ENCODE results near the gene THAP12. TPM values are rescaled to one million over a fixed set of nuclear protein-coding genes. Genes with fewer than 3 reads are reported as not detected.
A peak's percentile ranks its signal among the peaks of the same experiment; 100 is the strongest.

The THAP12 gene, protein sequence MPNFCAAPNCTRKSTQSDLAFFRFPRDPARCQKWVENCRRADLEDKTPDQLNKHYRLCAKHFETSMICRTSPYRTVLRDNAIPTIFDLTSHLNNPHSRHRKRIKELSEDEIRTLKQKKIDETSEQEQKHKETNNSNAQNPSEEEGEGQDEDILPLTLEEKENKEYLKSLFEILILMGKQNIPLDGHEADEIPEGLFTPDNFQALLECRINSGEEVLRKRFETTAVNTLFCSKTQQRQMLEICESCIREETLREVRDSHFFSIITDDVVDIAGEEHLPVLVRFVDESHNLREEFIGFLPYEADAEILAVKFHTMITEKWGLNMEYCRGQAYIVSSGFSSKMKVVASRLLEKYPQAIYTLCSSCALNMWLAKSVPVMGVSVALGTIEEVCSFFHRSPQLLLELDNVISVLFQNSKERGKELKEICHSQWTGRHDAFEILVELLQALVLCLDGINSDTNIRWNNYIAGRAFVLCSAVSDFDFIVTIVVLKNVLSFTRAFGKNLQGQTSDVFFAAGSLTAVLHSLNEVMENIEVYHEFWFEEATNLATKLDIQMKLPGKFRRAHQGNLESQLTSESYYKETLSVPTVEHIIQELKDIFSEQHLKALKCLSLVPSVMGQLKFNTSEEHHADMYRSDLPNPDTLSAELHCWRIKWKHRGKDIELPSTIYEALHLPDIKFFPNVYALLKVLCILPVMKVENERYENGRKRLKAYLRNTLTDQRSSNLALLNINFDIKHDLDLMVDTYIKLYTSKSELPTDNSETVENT
- total RNA-seq (10 to 100 TPM; 41.0 to 51.3 (median 49.0) TPM), total RNA-seq (98.6 to 227 (median 150) reads per million in 29 experiments)
- total RNA-seq (2013) = 98.7 TPM

DNA sequence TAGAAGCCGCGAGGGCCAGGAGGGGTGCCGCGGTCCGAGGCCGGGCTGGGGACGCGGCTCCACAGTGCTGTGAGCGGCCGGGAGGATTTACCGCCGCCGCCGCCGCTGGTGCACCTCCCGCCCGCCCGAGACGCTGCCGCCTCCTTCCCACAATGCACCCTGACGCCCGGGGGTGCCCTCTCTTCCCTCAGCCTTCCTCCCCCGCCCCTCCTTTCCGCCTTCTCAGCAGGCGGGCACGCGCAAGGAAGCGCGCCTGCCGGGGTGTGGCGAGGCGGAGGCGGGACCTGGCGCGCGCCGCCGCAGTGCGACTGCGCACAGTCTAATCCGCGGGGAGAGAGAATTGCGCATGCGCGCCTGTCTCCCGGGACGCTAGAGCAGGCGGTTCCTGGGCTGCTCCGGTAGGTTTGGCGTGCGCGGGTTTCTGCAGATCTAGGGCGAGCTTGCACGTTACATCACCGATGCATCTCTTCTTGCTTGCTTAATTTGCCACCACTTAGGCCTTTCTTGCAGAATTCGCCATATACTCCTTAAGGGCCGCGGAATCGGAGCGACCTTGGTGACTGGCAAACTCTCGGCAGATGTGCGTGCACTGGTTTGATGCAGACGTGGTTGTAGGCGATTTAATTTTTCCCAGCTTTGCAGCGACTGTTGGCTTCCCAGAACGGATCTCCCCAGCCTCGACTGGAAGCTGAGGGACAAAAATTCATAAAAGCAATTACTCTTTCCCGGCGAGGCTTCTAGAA lies at the start of gene THAP12, which contains the start of gene GVQW3:
TSS of gene THAP12 (minus strand) at position 156 of the 743 bp plus-strand sequence. CDS start 296 bp downstream, outside the sequence.
TSS of gene GVQW3 (plus strand) at position 347 of the 743 bp plus-strand sequence. CDS start 506 bp downstream, outside the sequence.
- peaks cover 10 to 38% of the 10 kb centered on the region in 2 experiments for H3K4me1 ChIP-seq (ENCODE audit: control insufficient read depth in 1 of 2, extremely low read depth in 1 of 2, insufficient read depth in 2 of 2, low read length in 2 of 2)
- CTCF ChIA-PET = no interaction called here
- H3K4me3 Mint-ChIP-seq = peak within 1 kb of the TSS; percentile 91 to 95 (median 95)

DNA sequence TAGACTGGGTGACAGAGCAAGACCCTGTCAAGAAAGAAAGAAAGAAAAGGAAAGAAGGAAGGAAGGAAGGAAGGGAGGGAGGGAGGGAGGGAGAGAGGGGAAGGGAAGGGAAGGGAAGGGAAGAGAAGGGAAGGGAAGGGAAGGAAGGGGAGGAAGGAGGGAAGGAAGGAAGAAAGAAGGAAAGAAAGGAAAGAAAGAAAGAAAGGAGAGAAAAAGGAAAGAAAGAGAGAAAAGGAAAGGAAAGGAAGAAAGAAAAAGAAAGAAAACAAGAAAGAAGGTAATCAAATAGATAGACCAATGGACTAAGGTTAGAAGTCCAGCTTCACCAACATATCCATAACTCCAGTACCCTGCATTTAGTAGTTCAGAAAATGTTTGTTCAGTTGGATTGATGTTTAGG lies 45.7 kb upstream of the THAP12 start:
- Histone ChIP-seq H3K36me3 (ENCODE audit: control insufficient read depth in 2 of 2, extremely low read depth in 1 of 2, insufficient read depth in 1 of 2, low read length in 1 of 2) (no peaks in the 10 kb centered on the region), H3K4me1 (ENCODE audit: control insufficient read depth in 1 of 2, extremely low read depth in 1 of 2, insufficient read depth in 2 of 2, low read length in 2 of 2) (no peaks in the 10 kb centered on the region), H3K4me3 (ENCODE audit: control insufficient read depth in 1 of 2, extremely low read depth in 1 of 2, low read length in 1 of 2) (no peak overlapping the region), H3K9me3 (no peaks in the 10 kb centered on the region), H3K27me3 (replicated peaks in 1 of 2; ENCODE audit: control insufficient read depth in 2 of 2, extremely low read depth in 1 of 2, insufficient read depth in 2 of 2, low read length in 1 of 2) (no peaks in the 10 kb centered on the region), H3K27ac (ENCODE audit: low read length) (no peak overlapping the region)
- Mint-ChIP-seq H3K27ac (no peak overlapping the region), H3K4me1 (peaks cover 0 to 4% (median 0%) of the 10 kb centered on the region in 3 donors), H3K9me3 (no peaks in the 10 kb centered on the region), H3K27me3 (peaks cover 3 to 12% of the 10 kb centered on the region in 2 donors), H3K36me3 (no peaks in the 10 kb centered on the region), H3K4me3 (no peak overlapping the region)
- no peak for ATAC-seq (replicated peaks in 1 of 4)
- CTCF ChIA-PET = no interaction called here
- POLR2A ChIA-PET = no interaction called here
- no peak for DNase-seq

More for the DNA sequence above, at the start of gene THAP12, which contains the start of gene GVQW3:
- peak; percentile 89 to 94 (median 90) for ATAC-seq (replicated peaks in 1 of 4)
- Histone ChIP-seq H3K36me3 (ENCODE audit: control insufficient read depth in 2 of 2, extremely low read depth in 1 of 2, insufficient read depth in 1 of 2, low read length in 1 of 2) (no peaks in the 10 kb centered on the region), H3K27me3 (replicated peaks in 1 of 2; ENCODE audit: control insufficient read depth in 2 of 2, extremely low read depth in 1 of 2, insufficient read depth in 2 of 2, low read length in 1 of 2) (no peaks in the 10 kb centered on the region), H3K27ac (ENCODE audit: low read length) (peak within 1 kb of the TSS; percentile 17), H3K4me3 (ENCODE audit: control insufficient read depth in 1 of 2, extremely low read depth in 1 of 2, low read length in 1 of 2) (peak within 1 kb of the TSS; percentile 73 to 75), H3K9me3 (no peaks in the 10 kb centered on the region)
- H3K4me1 Mint-ChIP-seq = peaks cover 67 to 70% (median 69%) of the 10 kb centered on the region in 3 donors
- peak; percentile 95 to 99 (median 97) for DNase-seq
- peak within 1 kb of the TSS; percentile 88 to 89 for H3K27ac Mint-ChIP-seq
- no peaks in the 10 kb centered on the region for H3K9me3 Mint-ChIP-seq
- H3K27me3 Mint-ChIP-seq = no peaks in the 10 kb centered on the region
- H3K36me3 Mint-ChIP-seq = peaks cover 9% of the 10 kb centered on the region
- POLR2A ChIA-PET = no interaction called here
- under 1% methylated on average over 55 of the region's 69 CpGs for WGBS (ENCODE audit: insufficient coverage)

GRCh38 chr11:76424891-76425290 lies 44.0 kb upstream of the THAP12 start:
- POLR2A ChIA-PET = no interaction called here
- Histone ChIP-seq H3K27me3 (replicated peaks in 1 of 2; ENCODE audit: control insufficient read depth in 2 of 2, extremely low read depth in 1 of 2, insufficient read depth in 2 of 2, low read length in 1 of 2) (peaks cover 0 to under 1% of the 10 kb centered on the region in 2 experiments), H3K9me3 (no peaks in the 10 kb centered on the region), H3K36me3 (ENCODE audit: control insufficient read depth in 2 of 2, extremely low read depth in 1 of 2, insufficient read depth in 1 of 2, low read length in 1 of 2) (no peaks in the 10 kb centered on the region), H3K27ac (ENCODE audit: low read length) (no peak overlapping the region), H3K4me1 (ENCODE audit: control insufficient read depth in 1 of 2, extremely low read depth in 1 of 2, insufficient read depth in 2 of 2, low read length in 2 of 2) (no peaks in the 10 kb centered on the region), H3K4me3 (ENCODE audit: control insufficient read depth in 1 of 2, extremely low read depth in 1 of 2, low read length in 1 of 2) (no peak overlapping the region)
- Mint-ChIP-seq H3K9me3 (no peaks in the 10 kb centered on the region), H3K4me3 (no peak overlapping the region), H3K27ac (no peak overlapping the region), H3K27me3 (peaks cover 3 to 12% of the 10 kb centered on the region in 2 donors), H3K36me3 (no peaks in the 10 kb centered on the region), H3K4me1 (peaks cover 0 to 4% (median 0%) of the 10 kb centered on the region in 3 donors)
- 100% methylated on average over 1 of the region's 2 CpGs for WGBS (ENCODE audit: insufficient coverage)
- CTCF ChIA-PET = no interaction called here
- DNase-seq (no peak), ATAC-seq (replicated peaks in 1 of 4) (no peak)

GRCh38 chr11:76424379-76424778 lies 43.4 kb upstream of the THAP12 start:
- ChIA-PET CTCF (no interaction called here), POLR2A (no interaction called here)
- no peak overlapping the region for H3K4me3 Mint-ChIP-seq
- H3K27ac Mint-ChIP-seq = no peak overlapping the region
- Histone ChIP-seq H3K4me1 (ENCODE audit: control insufficient read depth in 1 of 2, extremely low read depth in 1 of 2, insufficient read depth in 2 of 2, low read length in 2 of 2) (no peaks in the 10 kb centered on the region), H3K27me3 (replicated peaks in 1 of 2; ENCODE audit: control insufficient read depth in 2 of 2, extremely low read depth in 1 of 2, insufficient read depth in 2 of 2, low read length in 1 of 2) (peaks cover 0 to 5% of the 10 kb centered on the region in 2 experiments), H3K36me3 (ENCODE audit: control insufficient read depth in 2 of 2, extremely low read depth in 1 of 2, insufficient read depth in 1 of 2, low read length in 1 of 2) (no peaks in the 10 kb centered on the region), H3K27ac (ENCODE audit: low read length) (no peak overlapping the region), H3K4me3 (ENCODE audit: control insufficient read depth in 1 of 2, extremely low read depth in 1 of 2, low read length in 1 of 2) (no peak overlapping the region), H3K9me3 (no peaks in the 10 kb centered on the region)
- DNase-seq = no peak
- no peaks in the 10 kb centered on the region for H3K9me3 Mint-ChIP-seq
- no peak for ATAC-seq (replicated peaks in 1 of 4)
- WGBS (ENCODE audit: insufficient coverage) = 11% methylated on average over 3 of the region's 3 CpGs
- H3K27me3 Mint-ChIP-seq = peaks cover 3 to 12% of the 10 kb centered on the region in 2 donors
- peaks cover 0 to 4% (median 0%) of the 10 kb centered on the region in 3 donors for H3K4me1 Mint-ChIP-seq
- no peaks in the 10 kb centered on the region for H3K36me3 Mint-ChIP-seq

DNA sequence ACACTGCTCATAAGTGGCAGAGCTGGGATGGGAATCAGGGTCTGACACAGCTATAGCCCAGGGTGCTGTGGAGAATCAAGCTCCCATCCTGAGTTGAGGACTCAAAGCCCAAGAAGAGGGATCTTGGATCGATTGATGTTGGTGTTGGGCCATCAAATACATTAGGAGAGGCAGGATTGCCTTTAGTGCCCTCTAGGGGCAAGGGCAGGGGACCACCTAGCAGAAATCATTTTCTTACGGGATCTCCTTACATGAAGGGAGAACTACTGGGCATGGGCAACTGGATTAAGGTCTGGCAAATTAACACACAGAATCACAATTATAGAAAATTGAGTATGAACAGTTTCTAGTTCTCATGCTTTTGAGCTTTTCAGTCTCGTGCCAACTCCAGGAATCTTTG lies 39.0 kb upstream of the THAP12 start:
- Histone ChIP-seq H3K4me3 (ENCODE audit: control insufficient read depth in 1 of 2, extremely low read depth in 1 of 2, low read length in 1 of 2) (no peak overlapping the region), H3K4me1 (ENCODE audit: control insufficient read depth in 1 of 2, extremely low read depth in 1 of 2, insufficient read depth in 2 of 2, low read length in 2 of 2) (no peaks in the 10 kb centered on the region), H3K27ac (ENCODE audit: low read length) (no peak overlapping the region), H3K27me3 (replicated peaks in 1 of 2; ENCODE audit: control insufficient read depth in 2 of 2, extremely low read depth in 1 of 2, insufficient read depth in 2 of 2, low read length in 1 of 2) (peaks cover 0 to 9% of the 10 kb centered on the region in 2 experiments), H3K36me3 (ENCODE audit: control insufficient read depth in 2 of 2, extremely low read depth in 1 of 2, insufficient read depth in 1 of 2, low read length in 1 of 2) (no peaks in the 10 kb centered on the region), H3K9me3 (no peaks in the 10 kb centered on the region)
- ChIA-PET CTCF (no interaction called here), POLR2A (no interaction called here)
- H3K4me3 Mint-ChIP-seq = no peak overlapping the region
- H3K27ac Mint-ChIP-seq = no peak overlapping the region
- no peaks in the 10 kb centered on the region for H3K9me3 Mint-ChIP-seq
- DNase-seq (peak in 2 of 35 experiments; percentile 8 to 20), ATAC-seq (replicated peaks in 1 of 4) (no peak)
- peaks cover 8 to 20% of the 10 kb centered on the region in 2 donors for H3K27me3 Mint-ChIP-seq
- H3K36me3 Mint-ChIP-seq = no peaks in the 10 kb centered on the region
- peaks cover 0 to 4% (median 0%) of the 10 kb centered on the region in 3 donors for H3K4me1 Mint-ChIP-seq
- 40% methylated on average over 1 of the region's 3 CpGs for WGBS (ENCODE audit: insufficient coverage)

DNA sequence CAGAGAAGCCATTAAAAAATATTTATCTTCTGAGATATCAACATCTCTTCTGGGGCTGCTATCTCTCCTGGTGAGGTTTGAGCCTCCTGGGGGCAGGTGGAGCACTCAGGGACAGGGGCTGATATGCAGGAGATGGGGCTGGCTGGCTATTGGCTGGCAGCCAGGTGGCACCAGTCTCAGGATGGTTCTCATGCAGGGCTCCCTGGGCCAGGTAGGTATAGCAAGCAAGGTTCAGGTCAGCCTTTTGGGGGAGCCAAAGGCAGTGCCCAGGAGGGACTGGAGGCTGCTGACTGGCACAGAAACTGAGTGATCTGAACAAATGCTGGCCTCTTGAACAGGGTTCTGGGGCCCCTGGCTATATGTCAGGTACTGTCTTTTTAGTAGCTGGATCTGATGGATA lies 34.1 kb upstream of the THAP12 start:
- no peaks in the 10 kb centered on the region for H3K9me3 Mint-ChIP-seq
- POLR2A ChIA-PET = no interaction called here

More for the DNA sequence above, 34.1 kb upstream of the THAP12 start:
- ATAC-seq (replicated peaks in 1 of 4) = no peak
- CTCF ChIA-PET = no interaction called here
- H3K4me3 Mint-ChIP-seq = no peak overlapping the region
- no peaks in the 10 kb centered on the region for H3K36me3 Mint-ChIP-seq
- Histone ChIP-seq H3K27ac (ENCODE audit: low read length) (no peak overlapping the region), H3K4me3 (ENCODE audit: control insufficient read depth in 1 of 2, extremely low read depth in 1 of 2, low read length in 1 of 2) (no peak overlapping the region), H3K4me1 (ENCODE audit: control insufficient read depth in 1 of 2, extremely low read depth in 1 of 2, insufficient read depth in 2 of 2, low read length in 2 of 2) (no peaks in the 10 kb centered on the region), H3K36me3 (ENCODE audit: control insufficient read depth in 2 of 2, extremely low read depth in 1 of 2, insufficient read depth in 1 of 2, low read length in 1 of 2) (no peaks in the 10 kb centered on the region), H3K27me3 (replicated peaks in 1 of 2; ENCODE audit: control insufficient read depth in 2 of 2, extremely low read depth in 1 of 2, insufficient read depth in 2 of 2, low read length in 1 of 2) (peaks cover 0 to 9% of the 10 kb centered on the region in 2 experiments), H3K9me3 (no peaks in the 10 kb centered on the region)
- H3K27ac Mint-ChIP-seq = no peak overlapping the region
- H3K4me1 Mint-ChIP-seq = no peaks in the 10 kb centered on the region
- DNase-seq = peak in 3 of 35 experiments; percentile 1 to 6 (median 2)
- peaks cover 14 to 17% of the 10 kb centered on the region in 2 donors for H3K27me3 Mint-ChIP-seq

Measured in T-cell (primary cell).